Upper lobe of right lung (tissue), 1 donor: Measurements from ENCODE around the gene PELI2. TPM values are rescaled to one million over a fixed set of nuclear protein-coding genes. Genes with fewer than 3 reads are reported as not detected.

Source experiments
- ATAC-seq: fragments of 200-7000 bp; cut with Tn5 transposase; one replicate; pipeline ENCODE4 v1.9.1; 2020; ENCODE audit warnings: mild to moderate bottlenecking, moderate library complexity
- DNase-seq: peaks from one replicate; pipeline ENCODE4 v3.0.0-alpha.2; 2020
- H3K27ac ChIP-seq: fragments of 200-600 bp; one replicate; pipeline ENCODE4 v1.8.0; 2022
- H3K27me3 ChIP-seq: fragments of 200-600 bp; one replicate; pipeline ENCODE4 v1.8.0; 2022; ENCODE audit warnings: mild to moderate bottlenecking
- H3K36me3 ChIP-seq: fragments of 200-600 bp; one replicate; pipeline ENCODE4 v1.8.0; 2022
- H3K4me1 ChIP-seq: fragments of 200-600 bp; one replicate; pipeline ENCODE4 v1.8.0; 2022
- H3K4me3 ChIP-seq: fragments of 200-600 bp; one replicate; pipeline ENCODE4 v1.8.0; 2022; ENCODE audit warnings: mild to moderate bottlenecking
- H3K9me3 ChIP-seq: fragments of 200-600 bp; one replicate; pipeline ENCODE4 v1.8.0; 2022
- intact Hi-C: fragments of 100-400 bp; cut with DNase I; formaldehyde crosslinking; loops from one replicate; pipeline ENCODE4 v1.11.0; 2022
- total RNA-seq: library from RNA; stranded (reverse); fragmentation: NEBNext Ultra II Directional; extraction: Animal tissue kit (Norgen Biotek cat#: 25700); gene quantifications from one replicate; pipeline ENCODE4 v1.2.1, GENCODE V29; 2021
- TF ChIP-seq, protein P1 (sequence below): fragments of 200-600 bp; IDR thresholded peaks from one replicate; pipeline ENCODE4 v1.8.0; 2022; ENCODE audit warnings: antibody characterized with exemption
- donor health status: DM: no; HTN: yes; CAD: no; lungs with severe emphysema.

The PELI2 gene
- total RNA-seq, 1 donor from 2014 or later: 25.7 TPM

DNA sequence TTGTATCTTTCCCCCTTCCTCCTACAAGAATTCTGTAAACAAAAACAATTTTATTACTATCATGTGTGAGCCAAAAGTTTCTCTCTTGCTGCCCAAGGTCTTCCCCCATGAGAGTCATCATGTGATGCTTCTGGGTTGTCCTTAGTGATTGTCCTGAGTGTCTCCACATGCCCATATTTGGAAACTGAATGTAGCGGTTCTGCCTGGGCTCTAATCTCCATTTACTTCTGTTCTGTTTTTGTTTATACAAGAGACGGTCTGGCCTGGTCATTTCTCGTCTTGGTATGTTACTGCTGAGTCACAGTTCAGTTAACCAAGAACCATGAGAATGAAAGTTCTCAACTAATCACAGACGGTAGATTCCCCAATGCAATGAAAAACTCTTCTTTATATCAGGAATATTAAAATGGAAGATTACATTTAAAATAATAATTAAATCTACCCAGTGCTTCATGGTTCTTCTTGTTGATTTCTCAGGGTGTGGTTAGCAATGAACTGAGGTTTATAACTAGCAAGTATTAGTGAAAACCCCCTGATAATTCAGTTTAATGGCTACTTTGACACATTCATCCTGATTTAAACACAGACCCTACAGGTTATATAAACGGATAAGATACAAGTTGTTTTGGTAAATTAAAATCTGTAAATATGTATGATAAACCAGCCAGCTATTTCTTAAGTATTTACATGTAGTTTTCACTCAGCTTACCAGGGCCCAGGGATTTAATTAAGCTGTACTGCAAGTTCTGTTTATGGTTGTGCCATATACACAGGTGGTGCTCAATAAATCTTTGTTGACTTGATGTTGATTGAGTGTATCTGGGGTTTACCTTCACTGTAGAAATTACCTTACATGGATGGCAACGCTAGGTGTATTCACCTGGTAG lies 81.1 kb downstream of the PELI2 start:
- TF ChIP-seq, protein P1, sequence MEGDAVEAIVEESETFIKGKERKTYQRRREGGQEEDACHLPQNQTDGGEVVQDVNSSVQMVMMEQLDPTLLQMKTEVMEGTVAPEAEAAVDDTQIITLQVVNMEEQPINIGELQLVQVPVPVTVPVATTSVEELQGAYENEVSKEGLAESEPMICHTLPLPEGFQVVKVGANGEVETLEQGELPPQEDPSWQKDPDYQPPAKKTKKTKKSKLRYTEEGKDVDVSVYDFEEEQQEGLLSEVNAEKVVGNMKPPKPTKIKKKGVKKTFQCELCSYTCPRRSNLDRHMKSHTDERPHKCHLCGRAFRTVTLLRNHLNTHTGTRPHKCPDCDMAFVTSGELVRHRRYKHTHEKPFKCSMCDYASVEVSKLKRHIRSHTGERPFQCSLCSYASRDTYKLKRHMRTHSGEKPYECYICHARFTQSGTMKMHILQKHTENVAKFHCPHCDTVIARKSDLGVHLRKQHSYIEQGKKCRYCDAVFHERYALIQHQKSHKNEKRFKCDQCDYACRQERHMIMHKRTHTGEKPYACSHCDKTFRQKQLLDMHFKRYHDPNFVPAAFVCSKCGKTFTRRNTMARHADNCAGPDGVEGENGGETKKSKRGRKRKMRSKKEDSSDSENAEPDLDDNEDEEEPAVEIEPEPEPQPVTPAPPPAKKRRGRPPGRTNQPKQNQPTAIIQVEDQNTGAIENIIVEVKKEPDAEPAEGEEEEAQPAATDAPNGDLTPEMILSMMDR: no peak
- peak overlapping the region; percentile 1 for H3K27ac ChIP-seq
- ATAC-seq (peak; percentile 81), DNase-seq (no peak)
- no peak overlapping the region for H3K4me3 ChIP-seq
- no peaks in the 10 kb centered on the region for H3K36me3 ChIP-seq
- intact Hi-C loops: no loop called here
- H3K4me1 ChIP-seq: peaks cover 19% of the 10 kb centered on the region
- H3K9me3 ChIP-seq: no peaks in the 10 kb centered on the region
- H3K27me3 ChIP-seq: no peaks in the 10 kb centered on the region

DNA sequence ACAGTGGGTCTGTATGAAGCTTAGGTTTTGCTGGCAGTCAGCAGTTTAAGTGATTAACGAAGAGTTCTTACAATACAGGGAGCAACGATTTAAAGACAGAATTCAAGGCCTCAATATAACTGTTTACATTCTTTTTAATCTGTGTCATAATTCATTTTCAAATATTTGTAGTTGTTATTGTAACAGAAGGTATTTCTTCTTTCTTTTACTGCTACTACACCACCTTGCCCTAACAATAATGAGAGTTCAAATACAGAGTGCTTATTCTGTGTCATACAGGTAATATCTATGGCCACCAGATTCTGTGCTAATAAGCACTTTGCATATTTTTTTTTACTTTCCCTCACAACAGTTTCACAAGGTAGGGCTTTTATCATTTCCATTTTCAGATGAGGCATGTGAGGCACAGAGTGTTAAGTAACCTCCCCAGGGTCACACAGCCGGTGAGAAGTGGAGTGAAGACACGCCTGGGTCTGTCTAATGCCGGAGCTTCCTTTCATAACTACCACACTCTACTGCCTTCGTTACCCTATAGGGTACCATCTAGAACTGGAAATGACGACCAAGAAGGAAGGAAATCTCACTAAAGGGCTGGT lies 81.9 kb downstream of the PELI2 start:
- peaks cover 16% of the 10 kb centered on the region for H3K4me1 ChIP-seq
- H3K4me3 ChIP-seq: no peak overlapping the region

GRCh38 chr14:56202256-56202655 lies 84.0 kb downstream of the PELI2 start:
- no peak overlapping the region for H3K4me3 ChIP-seq
- DNase-seq: no peak
- no peaks in the 10 kb centered on the region for H3K9me3 ChIP-seq
- no peaks in the 10 kb centered on the region for H3K36me3 ChIP-seq
- peaks cover 15% of the 10 kb centered on the region for H3K4me1 ChIP-seq
- ATAC-seq: no peak
- intact Hi-C loops: no loop called here
- no peaks in the 10 kb centered on the region for H3K27me3 ChIP-seq
- no peak overlapping the region for H3K27ac ChIP-seq
- TF ChIP-seq, protein P1: no peak

More for the DNA sequence above, 81.9 kb downstream of the PELI2 start:
- DNase-seq (no peak), ATAC-seq (peak; percentile 18)
- intact Hi-C loops: no loop called here
- Histone ChIP-seq H3K27me3 (no peaks in the 10 kb centered on the region), H3K36me3 (no peaks in the 10 kb centered on the region), H3K9me3 (no peaks in the 10 kb centered on the region), H3K27ac (peak overlapping the region; percentile 1)
- TF ChIP-seq, protein P1: no peak

DNA sequence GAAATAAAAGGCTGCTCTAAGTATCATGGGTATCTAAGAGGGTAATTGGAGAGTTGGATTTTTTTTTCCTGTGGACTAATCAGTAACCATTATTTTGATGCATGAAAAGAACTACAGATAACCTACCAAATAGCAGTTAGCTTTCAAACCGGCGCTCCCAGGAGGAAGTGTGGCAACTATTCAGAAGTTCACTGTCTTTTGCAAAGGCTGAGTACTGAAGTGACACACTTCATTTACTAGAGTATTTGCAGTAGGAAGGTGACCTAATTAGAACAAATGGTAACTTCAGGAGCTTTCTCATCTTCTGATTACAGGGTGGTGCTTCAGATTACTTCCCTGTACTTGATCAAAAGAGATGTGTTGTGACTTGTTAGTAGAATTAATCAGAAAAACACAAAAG lies 87.7 kb downstream of the PELI2 start:
- Histone ChIP-seq H3K27ac (no peak overlapping the region), H3K4me1 (peaks cover 7% of the 10 kb centered on the region), H3K27me3 (no peaks in the 10 kb centered on the region), H3K36me3 (no peaks in the 10 kb centered on the region), H3K4me3 (no peak overlapping the region), H3K9me3 (no peaks in the 10 kb centered on the region)
- peak; percentile 77 for ATAC-seq
- intact Hi-C loops: no loop called here
- TF ChIP-seq, protein P1: no peak
- DNase-seq: no peak

DNA sequence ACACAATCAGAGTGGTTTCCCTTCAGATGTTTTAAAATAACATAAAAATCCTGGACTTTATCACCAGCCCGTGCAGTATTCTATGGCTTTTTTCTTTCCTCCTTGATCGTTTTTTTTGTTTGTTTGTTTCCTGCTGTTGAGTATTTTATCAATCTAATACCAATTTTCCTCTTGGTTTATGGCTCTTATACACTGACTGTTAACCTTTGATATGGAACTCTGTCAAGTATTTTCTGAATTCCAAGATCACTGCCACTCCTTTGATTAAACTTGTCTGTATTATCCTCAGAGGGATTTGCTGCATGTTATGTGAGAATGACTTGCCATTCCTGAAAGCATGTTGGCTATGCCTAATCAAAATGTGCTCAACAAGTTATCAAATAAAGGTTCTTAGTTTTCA lies 88.4 kb downstream of the PELI2 start:
- no peak for ATAC-seq
- H3K27ac ChIP-seq: no peak overlapping the region
- intact Hi-C loops: no loop called here
- peaks cover 7% of the 10 kb centered on the region for H3K4me1 ChIP-seq
- H3K27me3 ChIP-seq: no peaks in the 10 kb centered on the region
- TF ChIP-seq, protein P1: no peak
- no peak overlapping the region for H3K4me3 ChIP-seq
- H3K36me3 ChIP-seq: no peaks in the 10 kb centered on the region
- DNase-seq: no peak
- H3K9me3 ChIP-seq: no peaks in the 10 kb centered on the region
